PC-3 (cell line): Measurements from ENCODE around the gene NTPCR.

Experiments
- EZH2 ChIP-seq: fragments of 300-600 bp; sonication (generic); IDR thresholded peaks from one replicate; pipeline ENCODE4 v1.6.1; 2017; ENCODE audit warnings: antibody characterized with exemption, mild to moderate bottlenecking, low read length; ENCODE audit not compliant: unreplicated experiment
- EZH2phosphoT487 ChIP-seq: fragments of 300-600 bp; sonication (generic); IDR thresholded peaks from 2 replicates; pipeline ENCODE4 v1.6.1; 2018; ENCODE audit warnings: mild to moderate bottlenecking, antibody characterized with exemption, low read length, borderline replicate concordance
- TF ChIP-seq, protein P1 (sequence below): fragments of 300-600 bp; sonication (generic); conservative IDR thresholded peaks from 2 replicates; pipeline ENCODE4 v1.5.1; 2017; ENCODE audit warnings: antibody characterized with exemption, low read depth, mild to moderate bottlenecking, low read length

DNA sequence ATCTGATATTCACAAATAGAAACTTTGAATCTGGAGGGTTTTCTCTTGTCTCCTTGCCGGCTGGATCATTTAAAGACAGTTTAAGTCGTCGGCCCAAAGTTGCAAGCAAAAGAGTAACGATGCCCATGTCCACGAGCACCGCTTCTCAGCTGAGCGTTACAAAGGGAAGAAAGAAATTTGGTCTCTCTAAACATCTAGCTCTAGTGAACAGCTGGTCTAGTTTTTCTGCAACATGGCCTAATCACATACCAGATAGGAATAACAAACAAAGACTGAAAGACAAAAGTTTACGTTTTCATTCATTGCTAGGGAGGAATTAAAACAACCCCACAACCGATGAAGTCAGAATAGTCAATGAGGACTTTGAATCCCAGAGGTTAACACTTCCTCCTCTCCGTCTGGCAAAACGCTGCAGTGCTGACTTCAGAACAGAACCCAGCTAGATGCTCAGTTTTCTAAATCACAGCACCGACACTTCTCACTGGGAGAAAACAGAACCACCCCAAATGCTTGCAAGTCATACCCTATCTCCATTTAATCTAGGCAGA is 69.4 kb downstream of the NTPCR start:
- TF ChIP-seq, protein P1, sequence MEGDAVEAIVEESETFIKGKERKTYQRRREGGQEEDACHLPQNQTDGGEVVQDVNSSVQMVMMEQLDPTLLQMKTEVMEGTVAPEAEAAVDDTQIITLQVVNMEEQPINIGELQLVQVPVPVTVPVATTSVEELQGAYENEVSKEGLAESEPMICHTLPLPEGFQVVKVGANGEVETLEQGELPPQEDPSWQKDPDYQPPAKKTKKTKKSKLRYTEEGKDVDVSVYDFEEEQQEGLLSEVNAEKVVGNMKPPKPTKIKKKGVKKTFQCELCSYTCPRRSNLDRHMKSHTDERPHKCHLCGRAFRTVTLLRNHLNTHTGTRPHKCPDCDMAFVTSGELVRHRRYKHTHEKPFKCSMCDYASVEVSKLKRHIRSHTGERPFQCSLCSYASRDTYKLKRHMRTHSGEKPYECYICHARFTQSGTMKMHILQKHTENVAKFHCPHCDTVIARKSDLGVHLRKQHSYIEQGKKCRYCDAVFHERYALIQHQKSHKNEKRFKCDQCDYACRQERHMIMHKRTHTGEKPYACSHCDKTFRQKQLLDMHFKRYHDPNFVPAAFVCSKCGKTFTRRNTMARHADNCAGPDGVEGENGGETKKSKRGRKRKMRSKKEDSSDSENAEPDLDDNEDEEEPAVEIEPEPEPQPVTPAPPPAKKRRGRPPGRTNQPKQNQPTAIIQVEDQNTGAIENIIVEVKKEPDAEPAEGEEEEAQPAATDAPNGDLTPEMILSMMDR: no peak
- TF ChIP-seq EZH2: no peak
- no peak for TF ChIP-seq EZH2phosphoT487
